Nephron (organoid): ENCODE data around the gene ASCC2.

ENCODE experiments used
- H3K27ac Mint-ChIP-seq, 3 experiments: 2 replicates each; pipeline ENCODE4 v1.8.0; 2020; ENCODE audit warnings: mixed read lengths in 3 of 3, mild to moderate bottlenecking in 2 of 3, moderate library complexity in 1 of 3
- H3K27me3 Mint-ChIP-seq: 2 replicates; pipeline ENCODE4 v1.8.0; 2021; ENCODE audit warnings: low read depth, mild to moderate bottlenecking, moderate library complexity, mixed read lengths
- H3K36me3 Mint-ChIP-seq: 2 replicates; pipeline ENCODE4 v1.8.0; 2020; ENCODE audit warnings: low read depth, mixed read lengths
- H3K4me1 Mint-ChIP-seq: 2 replicates; pipeline ENCODE4 v1.8.0; 2020; ENCODE audit warnings: mixed read lengths
- H3K4me3 Mint-ChIP-seq, 3 experiments: 2 replicates each; pipeline ENCODE4 v1.8.0; 2020; ENCODE audit warnings: mild to moderate bottlenecking in 3 of 3, mixed read lengths in 3 of 3, moderate library complexity in 2 of 3
- H3K9me3 Mint-ChIP-seq: 2 replicates; pipeline ENCODE4 v1.8.0; 2020; ENCODE audit warnings: mixed read lengths
- TF ChIP-seq, protein P1 (sequence below), 3 experiments: fragments of 200-600 bp; sonication (generic); IDR thresholded peaks; one replicate each; pipeline ENCODE4 v1.5.0; 2021; ENCODE audit warnings: antibody characterized with exemption in 3 of 3; ENCODE audit not compliant: unreplicated experiment in 3 of 3

ASCC2 gene

DNA sequence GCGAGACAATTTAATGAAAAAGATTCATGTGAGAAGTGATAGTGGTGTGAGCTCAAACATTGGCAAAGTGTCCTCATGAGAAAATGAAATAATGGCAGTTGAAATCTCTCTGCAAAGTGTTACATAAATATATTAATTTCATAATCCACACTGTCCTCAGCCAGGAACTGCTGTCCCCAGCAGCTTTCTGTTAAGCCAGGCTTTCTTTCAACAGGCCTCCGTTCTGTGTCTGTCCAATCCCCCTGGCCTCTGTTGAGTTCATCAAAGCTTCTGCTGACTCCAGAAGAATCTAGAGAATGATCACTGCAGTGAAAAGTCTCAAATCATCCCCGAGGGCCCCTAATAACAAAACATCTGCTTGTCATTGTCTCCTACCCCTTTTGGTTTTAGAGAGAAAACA lies 10.0 kb upstream of the ASCC2 start:
- Mint-ChIP-seq H3K27me3 (peaks cover 2% of the 10 kb centered on the region), H3K27ac (peak overlapping the region in 2 of 3 experiments; percentile 23 to 46), H3K4me3 (no peak overlapping the region), H3K4me1 (no peaks in the 10 kb centered on the region), H3K9me3 (peaks cover 6% of the 10 kb centered on the region), H3K36me3 (no peaks in the 10 kb centered on the region)
- TF ChIP-seq, protein P1, sequence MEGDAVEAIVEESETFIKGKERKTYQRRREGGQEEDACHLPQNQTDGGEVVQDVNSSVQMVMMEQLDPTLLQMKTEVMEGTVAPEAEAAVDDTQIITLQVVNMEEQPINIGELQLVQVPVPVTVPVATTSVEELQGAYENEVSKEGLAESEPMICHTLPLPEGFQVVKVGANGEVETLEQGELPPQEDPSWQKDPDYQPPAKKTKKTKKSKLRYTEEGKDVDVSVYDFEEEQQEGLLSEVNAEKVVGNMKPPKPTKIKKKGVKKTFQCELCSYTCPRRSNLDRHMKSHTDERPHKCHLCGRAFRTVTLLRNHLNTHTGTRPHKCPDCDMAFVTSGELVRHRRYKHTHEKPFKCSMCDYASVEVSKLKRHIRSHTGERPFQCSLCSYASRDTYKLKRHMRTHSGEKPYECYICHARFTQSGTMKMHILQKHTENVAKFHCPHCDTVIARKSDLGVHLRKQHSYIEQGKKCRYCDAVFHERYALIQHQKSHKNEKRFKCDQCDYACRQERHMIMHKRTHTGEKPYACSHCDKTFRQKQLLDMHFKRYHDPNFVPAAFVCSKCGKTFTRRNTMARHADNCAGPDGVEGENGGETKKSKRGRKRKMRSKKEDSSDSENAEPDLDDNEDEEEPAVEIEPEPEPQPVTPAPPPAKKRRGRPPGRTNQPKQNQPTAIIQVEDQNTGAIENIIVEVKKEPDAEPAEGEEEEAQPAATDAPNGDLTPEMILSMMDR (IDR thresholded peaks at IDR 0.05; ENCODE audit: unreplicated experiment in 3 of 3): no peak

DNA sequence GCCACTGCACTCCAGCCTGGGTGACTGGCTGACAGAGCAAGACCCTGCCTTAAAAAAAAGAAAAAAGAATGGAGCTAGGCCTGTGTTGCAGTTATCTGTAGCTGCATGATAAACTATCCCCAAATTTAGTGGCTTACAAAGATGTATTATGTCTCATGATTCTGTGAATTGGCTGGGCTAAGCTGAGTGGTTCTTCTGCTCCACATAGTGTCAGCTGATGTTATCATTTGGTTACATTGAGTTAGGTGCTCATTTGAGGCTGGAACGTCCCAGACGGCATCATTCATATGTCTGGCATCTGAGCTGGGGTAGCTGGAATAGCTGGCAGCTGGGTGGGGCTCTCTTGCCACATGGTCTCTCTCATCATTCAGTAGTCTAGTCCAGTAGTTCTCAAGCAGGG lies 8.2 kb upstream of the ASCC2 start:
- no peak overlapping the region for H3K4me3 Mint-ChIP-seq
- TF ChIP-seq, protein P1 (IDR thresholded peaks at IDR 0.05; ENCODE audit: unreplicated experiment in 3 of 3): no peak
- H3K27ac Mint-ChIP-seq: no peak overlapping the region
- no peaks in the 10 kb centered on the region for H3K36me3 Mint-ChIP-seq
- H3K9me3 Mint-ChIP-seq: peaks cover 6% of the 10 kb centered on the region
- H3K27me3 Mint-ChIP-seq: no peaks in the 10 kb centered on the region
- H3K4me1 Mint-ChIP-seq: no peaks in the 10 kb centered on the region

DNA sequence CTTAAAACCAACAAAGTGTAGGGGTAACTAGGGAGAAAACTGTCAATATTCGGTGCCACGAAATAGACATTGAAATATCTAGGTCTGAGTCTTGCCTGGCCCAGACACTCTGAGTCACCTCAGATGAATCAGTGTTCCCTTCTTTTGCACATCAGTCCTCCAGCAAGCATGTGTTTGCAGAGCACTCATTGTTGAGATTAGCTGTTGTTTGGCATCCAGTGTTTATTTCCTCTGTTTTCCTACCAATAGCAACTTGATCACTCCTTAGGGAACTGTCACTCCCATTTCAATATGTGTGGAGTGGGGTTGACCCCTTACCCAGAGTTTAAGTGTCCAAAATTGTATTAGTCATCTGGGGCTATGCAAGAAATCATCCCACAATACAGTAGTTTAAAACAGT lies 4.7 kb upstream of the ASCC2 start:
- TF ChIP-seq, protein P1 (IDR thresholded peaks at IDR 0.05; ENCODE audit: unreplicated experiment in 3 of 3): no peak
- peaks cover 5% of the 10 kb centered on the region for H3K9me3 Mint-ChIP-seq
- peaks cover 7% of the 10 kb centered on the region for H3K4me1 Mint-ChIP-seq
- no peak overlapping the region for H3K4me3 Mint-ChIP-seq
- H3K27me3 Mint-ChIP-seq: no peaks in the 10 kb centered on the region
- no peak overlapping the region for H3K27ac Mint-ChIP-seq
- no peaks in the 10 kb centered on the region for H3K36me3 Mint-ChIP-seq

DNA sequence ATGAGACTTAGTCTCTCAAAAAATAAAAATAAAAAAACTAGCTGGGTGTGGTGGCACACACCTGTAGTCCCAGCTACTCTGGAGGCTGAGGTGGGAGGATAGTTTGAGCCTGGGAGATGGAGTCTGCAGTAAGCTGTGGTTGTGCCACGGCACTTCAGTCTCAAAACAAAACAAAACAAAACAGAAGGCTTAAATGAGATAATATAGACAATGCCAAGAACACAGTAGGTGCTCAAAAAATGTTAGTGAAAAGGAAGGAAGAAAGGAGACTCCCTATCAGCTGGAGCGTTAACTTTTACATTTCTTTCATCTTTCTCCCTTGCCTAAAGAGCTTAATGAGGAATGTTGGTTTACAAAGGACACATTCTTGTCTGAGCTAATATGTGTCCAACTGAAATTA lies 4.1 kb upstream of the ASCC2 start:
- TF ChIP-seq, protein P1 (IDR thresholded peaks at IDR 0.05; ENCODE audit: unreplicated experiment in 3 of 3): no peak
- Mint-ChIP-seq H3K9me3 (peaks cover 4% of the 10 kb centered on the region), H3K27ac (no peak overlapping the region), H3K36me3 (no peaks in the 10 kb centered on the region), H3K27me3 (no peaks in the 10 kb centered on the region), H3K4me1 (peaks cover 11% of the 10 kb centered on the region), H3K4me3 (no peak overlapping the region)

DNA sequence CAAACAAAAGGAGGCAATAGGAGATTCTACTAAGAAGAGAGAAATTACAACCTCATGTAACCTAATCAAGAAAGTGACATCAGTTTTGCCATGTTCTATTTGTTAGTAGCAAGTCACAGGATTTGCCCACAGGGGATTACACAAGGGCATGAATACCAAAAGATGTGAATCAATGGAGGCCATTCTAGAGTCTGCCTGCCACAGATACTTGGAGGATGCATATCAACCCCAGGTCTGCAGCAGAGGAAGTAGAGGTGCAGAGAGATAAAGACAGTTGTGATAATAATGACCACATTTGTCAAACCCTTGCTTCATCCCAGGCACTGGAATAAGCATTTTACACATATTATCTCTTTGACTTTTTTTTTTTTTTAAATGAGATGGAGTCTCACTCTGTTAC lies 2.4 kb upstream of the ASCC2 start:
- TF ChIP-seq, protein P1 (IDR thresholded peaks at IDR 0.05; ENCODE audit: unreplicated experiment in 3 of 3): no peak
- no peaks in the 10 kb centered on the region for H3K27me3 Mint-ChIP-seq
- no peak overlapping the region for H3K4me3 Mint-ChIP-seq

DNA sequence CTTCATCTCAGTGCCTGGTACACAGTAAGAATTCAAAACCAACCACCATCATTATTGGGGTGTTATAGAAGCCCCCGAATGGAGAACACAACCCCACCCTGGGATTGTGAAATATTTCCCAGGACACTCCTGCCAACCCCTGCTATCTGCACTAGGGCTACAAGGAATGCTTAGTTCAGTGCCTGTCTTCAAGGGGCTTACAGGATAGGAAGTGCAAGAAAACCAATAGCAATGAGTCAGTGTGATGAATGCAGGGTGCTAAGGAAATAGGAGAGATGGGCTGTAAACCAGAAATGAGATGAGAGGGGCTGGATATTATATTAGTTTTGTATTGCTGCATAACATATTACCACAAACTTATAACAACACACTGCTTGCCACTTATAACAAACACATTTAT lies 965 bp upstream of the ASCC2 start:
- H3K4me1 Mint-ChIP-seq: peaks cover 23% of the 10 kb centered on the region
- TF ChIP-seq, protein P1 (IDR thresholded peaks at IDR 0.05; ENCODE audit: unreplicated experiment in 3 of 3): no peak
- H3K4me3 Mint-ChIP-seq: peak overlapping the region; percentile 88 to 97 (median 89)
- no peaks in the 10 kb centered on the region for H3K9me3 Mint-ChIP-seq
- H3K36me3 Mint-ChIP-seq: peaks cover 3% of the 10 kb centered on the region
- H3K27me3 Mint-ChIP-seq: peaks cover 3% of the 10 kb centered on the region
- peak overlapping the region; percentile 80 to 98 (median 93) for H3K27ac Mint-ChIP-seq

More for the DNA sequence above, 2.4 kb upstream of the ASCC2 start:
- Mint-ChIP-seq H3K4me1 (peaks cover 19% of the 10 kb centered on the region), H3K27ac (no peak overlapping the region), H3K9me3 (peaks cover under 1% of the 10 kb centered on the region), H3K36me3 (no peaks in the 10 kb centered on the region)
